Cardiac muscle cell (in vitro differentiated cells and primary cell): ENCODE results near the gene SP6. TPM values are rescaled to one million over a fixed set of nuclear protein-coding genes. Genes with fewer than 3 reads are reported as not detected.

Experiments
- DNase-seq, 2 donors: peaks; one replicate each; pipeline versions ENCODE4 v3.0.0 to v3.0.0-alpha.2; 2010 to 2017; ENCODE audit warnings: low read depth in 1 of 2, low spot score in 1 of 2
- H3K27ac ChIP-seq: fragments of 200-600 bp; sonication (generic); 2 replicates; pipeline ENCODE4 v1.5.1; 2016
- H3K27me3 ChIP-seq: fragments of 200-600 bp; sonication (generic); 2 replicates; pipeline ENCODE4 v1.6.0; 2016; ENCODE audit warnings: control low read depth
- H3K36me3 ChIP-seq: fragments of 200-600 bp; sonication (generic); 2 replicates; pipeline ENCODE4 v1.5.1; 2016; ENCODE audit warnings: control low read depth
- H3K4me1 ChIP-seq: fragments of 200-600 bp; sonication (generic); 2 replicates; pipeline ENCODE4 v1.8.1; 2017; ENCODE audit warnings: low read depth, mild to moderate bottlenecking, mixed run types
- H3K4me3 ChIP-seq: fragments of 200-600 bp; sonication (generic); 2 replicates; pipeline ENCODE4 v1.5.1; 2016; ENCODE audit warnings: mild to moderate bottlenecking
- H3K9me3 ChIP-seq: fragments of 200-600 bp; sonication (generic); 2 replicates; pipeline ENCODE4 v1.5.1; 2017; ENCODE audit warnings: low read depth, mild to moderate bottlenecking, control low read depth
- CTCF ChIP-seq: IDR thresholded peaks from 2 replicates; pipeline ENCODE4 v1.5.1; 2012; ENCODE audit warnings: low read depth, mild to moderate bottlenecking, low read length
- polyA plus RNA-seq: library from polyadenylated mRNA; unstranded; fragments of >200 nt; fragmentation: Nextera tagmentation; extraction: Ambion mirVana; gene quantifications from 2 replicates; pipeline ENCODE4 v1.2.1, GENCODE V29; 2016
- total RNA-seq: library from RNA; depleted of rRNA; stranded (reverse); fragments of >200 nt; gene quantifications from 2 replicates; pipeline ENCODE4 v1.2.3, GENCODE V29; 2016

The SP6 gene
- total and polyA plus RNA-seq, 2 experiments from 2014 or later: 5.0 to 5.8 TPM

- Histone ChIP-seq H3K4me3 (peak within 1 kb of the TSS; percentile 78), H3K27me3 (no peaks in the 10 kb centered on the region)
Measured at GRCh38 chr17:47895856-47896671, 45.1 kb upstream of the SP6 start, which contains the start of gene SP2. TSS of gene SP2 (plus strand) at chr17:47896236. CDS start at chr17:47896287, 51 bp downstream.

GRCh38 chr17:47895347-47895855 lies 44.4 kb upstream of the SP6 start:
- H3K9me3 ChIP-seq: no peaks in the 10 kb centered on the region
- H3K27me3 ChIP-seq: no peaks in the 10 kb centered on the region
- no peaks in the 10 kb centered on the region for H3K36me3 ChIP-seq
- peaks cover 17% of the 10 kb centered on the region for H3K4me1 ChIP-seq
- no peak for TF ChIP-seq CTCF
- H3K4me3 ChIP-seq: peak overlapping the region; percentile 73
- no peak for DNase-seq
- H3K27ac ChIP-seq: peak overlapping the region; percentile 70

More at GRCh38 chr17:47895856-47896671, 45.1 kb upstream of the SP6 start, which contains the start of gene SP2:
- H3K9me3 ChIP-seq: no peaks in the 10 kb centered on the region
- DNase-seq: peak; percentile 99 to 100
- peaks cover 24% of the 10 kb centered on the region for H3K4me1 ChIP-seq
- H3K36me3 ChIP-seq: no peaks in the 10 kb centered on the region
- TF ChIP-seq CTCF: no peak
- H3K27ac ChIP-seq: peak within 1 kb of the TSS; percentile 93

GRCh38 chr17:47894498-47895346 lies 43.8 kb upstream of the SP6 start:
- no peak for TF ChIP-seq CTCF
- no peak for DNase-seq
- Histone ChIP-seq H3K27ac (peak overlapping the region; percentile 70), H3K4me1 (peaks cover 11% of the 10 kb centered on the region), H3K27me3 (no peaks in the 10 kb centered on the region), H3K4me3 (peak overlapping the region; percentile 73), H3K36me3 (no peaks in the 10 kb centered on the region), H3K9me3 (no peaks in the 10 kb centered on the region)

GRCh38 chr17:47891545-47892088 lies 40.7 kb upstream of the SP6 start:
- no peak for TF ChIP-seq CTCF
- no peaks in the 10 kb centered on the region for H3K9me3 ChIP-seq
- H3K4me3 ChIP-seq: no peak overlapping the region
- H3K4me1 ChIP-seq: no peaks in the 10 kb centered on the region
- no peak for DNase-seq
- no peaks in the 10 kb centered on the region for H3K36me3 ChIP-seq
- no peak overlapping the region for H3K27ac ChIP-seq
- no peaks in the 10 kb centered on the region for H3K27me3 ChIP-seq
